B cell (primary cell): ENCODE results near the gene DHRS4. TPM values are rescaled to one million over a fixed set of nuclear protein-coding genes. Genes with fewer than 3 reads are reported as not detected.
"Not testable (repeated sequence)": the region's sequence is repeated elsewhere in the genome, so short reads cannot be mapped to it uniquely, and the experiment has no call there.

ENCODE experiments used
- ATAC-seq: fragments of 200-7000 bp; cut with Tn5 transposase; one replicate; pipeline ENCODE4 v1.10.0; 2021; ENCODE audit warnings: low read depth, mild to moderate bottlenecking, moderate number of reproducible peaks, moderate library complexity
- CTCF ChIA-PET: fragments of 350-600 bp; sonication (Branson Sonifier 250); formaldehyde crosslinking; loops from one replicate; lab custom pipeline; 2021; ENCODE audit warnings: antibody characterized with exemption, inconsistent platforms; lab: Charles Lee
- POLR2A ChIA-PET: fragments of 350-600 bp; sonication (Branson Sonifier 250); formaldehyde crosslinking; loops from one replicate; lab custom pipeline; 2021; ENCODE audit warnings: antibody characterized with exemption; lab: Charles Lee
- DNase-seq: peaks from one replicate; pipeline ENCODE4 v3.0.0; 2013
- H2AFZ ChIP-seq: 2 replicates; pipeline ENCODE4 v1.6.1; 2012; ENCODE audit warnings: mild to moderate bottlenecking, low read depth, low read length; ENCODE audit not compliant: insufficient read depth, poor library complexity, severe bottlenecking
- H3K27ac ChIP-seq, 2 donors: 1 replicate in 1 of 2; 2 replicates in 1 of 2; pipeline ENCODE4 v1.5.1; 2012 to 2013; ENCODE audit warnings: low read length in 2 of 2, mild to moderate bottlenecking in 2 of 2, moderate library complexity in 1 of 2
- H3K27me3 ChIP-seq, 4 experiments: fragments of 200-600 bp in 1 of 4; sonication (generic) in 1 of 4; replicated peaks in 1 of 4; 1 replicate in 2 of 4; 2 replicates in 2 of 4; pipeline versions ENCODE4 v1.6.1 to v1.7.0; 2013 to 2016; ENCODE audit warnings: low read length in 3 of 4, mild to moderate bottlenecking in 2 of 4, mixed read lengths in 1 of 4, moderate library complexity in 1 of 4; ENCODE audit not compliant: insufficient read depth in 4 of 4, control insufficient read depth in 3 of 4; ENCODE audit errors: control extremely low read depth in 1 of 4
- H3K36me3 ChIP-seq, 2 experiments: replicated peaks in 1 of 2; 1 replicate in 1 of 2; 2 replicates in 1 of 2; pipeline versions ENCODE4 v1.6.1 to v1.7.1; 2013; ENCODE audit warnings: low read length in 1 of 2; ENCODE audit not compliant: insufficient read depth in 2 of 2, control insufficient read depth in 1 of 2; ENCODE audit errors: control extremely low read depth in 1 of 2, extremely low read depth in 1 of 2
- H3K4me1 ChIP-seq, 2 donors: fragments of 200-600 bp in 1 of 2; sonication (generic) in 1 of 2; 1 replicate in 1 of 2; 2 replicates in 1 of 2; pipeline versions ENCODE4 v1.5.1 to v1.6.1; 2013 to 2017; ENCODE audit warnings: low read length in 2 of 2; ENCODE audit not compliant: control insufficient read depth in 2 of 2, insufficient read depth in 2 of 2
- H3K4me2 ChIP-seq: replicated peaks from 2 replicates; pipeline ENCODE3; 2012; ENCODE audit warnings: mild to moderate bottlenecking, low read depth, low read length; ENCODE audit not compliant: poor library complexity, severe bottlenecking
- H3K4me3 ChIP-seq, 5 experiments: fragments of 200-600 bp in 1 of 5; sonication (generic) in 1 of 5; 1 replicate in 3 of 5; 2 replicates in 2 of 5; pipeline versions ENCODE4 v1.5.1 to v1.7.0; 2011 to 2016; ENCODE audit warnings: low read length in 4 of 5, mild to moderate bottlenecking in 4 of 5, low read depth in 2 of 5, control low read depth in 1 of 5, moderate library complexity in 1 of 5; ENCODE audit not compliant: insufficient read depth in 1 of 5; ENCODE audit errors: control extremely low read depth in 1 of 5, extremely low read depth in 1 of 5
- H3K79me2 ChIP-seq: fragments of 200-600 bp; sonication (generic); one replicate; pipeline ENCODE4 v1.6.0; 2016; ENCODE audit warnings: low read length; ENCODE audit not compliant: control insufficient read depth, insufficient read depth
- H3K9ac ChIP-seq: fragments of 200-600 bp; sonication (generic); 2 replicates; pipeline ENCODE4 v1.6.1; 2017; ENCODE audit warnings: mild to moderate bottlenecking, low read length, moderate library complexity
- H3K9me3 ChIP-seq, 3 donors: one replicate each; pipeline versions ENCODE4 v1.6.1 to v1.7.1; 2013; ENCODE audit warnings: low read length in 2 of 3; ENCODE audit not compliant: control insufficient read depth in 2 of 3, insufficient read depth in 1 of 3; ENCODE audit errors: control extremely low read depth in 1 of 3
- H4K20me1 ChIP-seq: 2 replicates; pipeline ENCODE4 v1.6.0; 2012; ENCODE audit warnings: mild to moderate bottlenecking, low read length; ENCODE audit not compliant: insufficient read depth, control insufficient read depth, poor library complexity, severe bottlenecking
- H3K27ac Mint-ChIP-seq: one replicate; pipeline ENCODE4 v1.8.0; 2021; ENCODE audit warnings: mixed read lengths
- H3K27me3 Mint-ChIP-seq: one replicate; pipeline ENCODE4 v1.8.0; 2021; ENCODE audit warnings: mixed read lengths
- H3K4me1 Mint-ChIP-seq: one replicate; pipeline ENCODE4 v1.8.0; 2021; ENCODE audit warnings: mixed read lengths
- H3K4me3 Mint-ChIP-seq: one replicate; pipeline ENCODE4 v1.8.0; 2021; ENCODE audit warnings: mixed read lengths
- H3K9me3 Mint-ChIP-seq: one replicate; pipeline ENCODE4 v1.8.0; 2022; ENCODE audit warnings: mixed read lengths; ENCODE audit not compliant: insufficient read depth
- WGBS: methylation state at CpG from one replicate; pipeline ENCODE4 v1.1.5; 2013; ENCODE audit warnings: missing lambda C conversion rate; ENCODE audit not compliant: insufficient coverage; 5-methylcytosine and 5-hydroxymethylcytosine counted together
- intact Hi-C: fragments of 100-400 bp; cut with micrococcal nuclease; formaldehyde crosslinking; loops from one replicate; pipeline ENCODE4 v1.10.0; 2022
- polyA plus RNA-seq: library from polyadenylated mRNA; depleted of rRNA; stranded (reverse); fragments of >200 nt; gene quantifications from 2 replicates; pipeline ENCODE4 v1.2.3, GENCODE V29; 2012
- total RNA-seq, 2 donors: library from RNA; stranded (reverse); fragments of 120-200 nt in 1 of 2; gene quantifications; 1 replicate in 1 of 2; 2 replicates in 1 of 2; pipeline versions ENCODE4 v1.2.3 to v1.2.4, GENCODE V29; 2013 to 2022
- TF ChIP-seq, protein P1 (sequence below): fragments of 200-600 bp; IDR thresholded peaks from one replicate; pipeline ENCODE4 v1.8.0; 2022; ENCODE audit warnings: antibody characterized with exemption, mild to moderate bottlenecking

Gene DHRS4
- total and polyA plus RNA-seq, 2 donors (not counting 1 experiment from before 2014, with no cell fraction given): 15.6 to 16.2 TPM

GRCh38 chr14:23977208-23977607, 23.6 kb downstream of the DHRS4 start:
- peaks cover 19% of the 10 kb centered on the region for H3K4me1 Mint-ChIP-seq
- H3K27ac ChIP-seq, H3K4me1 ChIP-seq, POLR2A ChIA-PET, H3K4me3 ChIP-seq, H3K27me3 Mint-ChIP-seq, H3K4me3 Mint-ChIP-seq, H3K79me2 ChIP-seq, H3K27ac Mint-ChIP-seq, H3K9me3 ChIP-seq, H4K20me1 ChIP-seq, intact Hi-C loops, H3K4me2 ChIP-seq, H3K9ac ChIP-seq, H3K9me3 Mint-ChIP-seq, H2AFZ ChIP-seq, H3K36me3 ChIP-seq, H3K27me3 ChIP-seq: not testable (repeated sequence)
- peak; percentile 11 for DNase-seq
- peak; percentile 68 for ATAC-seq
- CTCF ChIA-PET: interaction anchor here (1.0 kb wide), 1 partner anchor 132 kb away, joined by 5 read pairs; no protein-coding TSS in a partner anchor
- TF ChIP-seq, protein P1, sequence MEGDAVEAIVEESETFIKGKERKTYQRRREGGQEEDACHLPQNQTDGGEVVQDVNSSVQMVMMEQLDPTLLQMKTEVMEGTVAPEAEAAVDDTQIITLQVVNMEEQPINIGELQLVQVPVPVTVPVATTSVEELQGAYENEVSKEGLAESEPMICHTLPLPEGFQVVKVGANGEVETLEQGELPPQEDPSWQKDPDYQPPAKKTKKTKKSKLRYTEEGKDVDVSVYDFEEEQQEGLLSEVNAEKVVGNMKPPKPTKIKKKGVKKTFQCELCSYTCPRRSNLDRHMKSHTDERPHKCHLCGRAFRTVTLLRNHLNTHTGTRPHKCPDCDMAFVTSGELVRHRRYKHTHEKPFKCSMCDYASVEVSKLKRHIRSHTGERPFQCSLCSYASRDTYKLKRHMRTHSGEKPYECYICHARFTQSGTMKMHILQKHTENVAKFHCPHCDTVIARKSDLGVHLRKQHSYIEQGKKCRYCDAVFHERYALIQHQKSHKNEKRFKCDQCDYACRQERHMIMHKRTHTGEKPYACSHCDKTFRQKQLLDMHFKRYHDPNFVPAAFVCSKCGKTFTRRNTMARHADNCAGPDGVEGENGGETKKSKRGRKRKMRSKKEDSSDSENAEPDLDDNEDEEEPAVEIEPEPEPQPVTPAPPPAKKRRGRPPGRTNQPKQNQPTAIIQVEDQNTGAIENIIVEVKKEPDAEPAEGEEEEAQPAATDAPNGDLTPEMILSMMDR: peak; percentile 57
- WGBS: no CpG with 5 or more reads among the region's 2 CpGs

DNA sequence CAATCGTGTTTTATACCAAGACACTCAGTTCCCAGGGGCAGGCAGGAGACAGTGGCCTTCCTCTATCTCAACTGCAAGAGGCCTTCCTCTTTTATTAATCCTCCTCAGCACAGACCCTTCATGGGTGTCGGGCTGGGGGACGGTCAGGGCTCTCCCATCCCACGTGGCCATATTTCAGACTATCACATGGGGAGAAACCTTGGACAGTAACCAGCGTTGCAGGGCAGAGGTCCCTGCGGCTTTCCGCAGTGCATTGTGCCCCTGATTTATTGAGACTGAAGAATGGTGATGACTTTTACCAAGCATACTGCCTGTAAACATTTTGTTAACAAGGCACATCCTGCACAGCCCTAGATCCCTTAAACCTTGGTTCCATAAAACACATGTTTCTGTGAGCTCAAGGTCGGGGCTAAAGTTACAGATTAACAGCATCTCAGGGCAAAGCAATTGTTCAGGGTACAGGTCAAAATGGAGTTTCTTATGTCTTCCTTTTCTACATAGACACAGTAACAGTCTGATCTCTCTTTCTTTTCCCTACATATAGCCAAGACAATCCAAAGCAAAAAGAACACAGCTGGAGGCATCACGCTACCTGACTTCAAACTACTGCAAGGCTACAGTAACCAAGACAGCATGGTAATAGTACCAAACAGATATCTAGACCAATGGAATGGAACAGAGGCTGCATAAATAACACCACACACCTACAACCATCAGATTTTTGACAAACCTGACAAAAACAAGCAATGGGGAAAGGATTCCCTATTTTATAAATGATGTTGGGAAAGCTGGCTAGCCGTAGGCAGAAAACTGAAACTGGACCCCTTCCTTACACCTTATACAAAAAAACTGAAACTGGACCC, 28.6 kb downstream of the DHRS4 start:
- H2AFZ ChIP-seq, POLR2A ChIA-PET, DNase-seq, H3K9me3 ChIP-seq, H3K27ac ChIP-seq, H3K4me2 ChIP-seq, H3K4me1 Mint-ChIP-seq, H3K9ac ChIP-seq, H3K27me3 Mint-ChIP-seq, H3K36me3 ChIP-seq, H3K9me3 Mint-ChIP-seq, H3K4me3 ChIP-seq, CTCF ChIA-PET, ATAC-seq, H3K27me3 ChIP-seq, H3K4me3 Mint-ChIP-seq, H3K27ac Mint-ChIP-seq, H4K20me1 ChIP-seq, H3K79me2 ChIP-seq, H3K4me1 ChIP-seq: not testable (repeated sequence)
- 94% methylated on average over 5 of the region's 10 CpGs for WGBS
- intact Hi-C loops: loop anchor here (10.0 kb wide), 1 partner anchor 123 kb away; no protein-coding TSS in a partner anchor
